Peyer's patch (tissue), 4 donors: ENCODE results near the gene MYADM.

ENCODE experiments used
- CTCF ChIP-seq, 6 experiments: fragments of 450-650 bp in 4 of 6; fragments of 200-600 bp in 2 of 6; sonication (generic) in 1 of 6; IDR thresholded peaks; one replicate each; pipeline ENCODE4 v1.5.1; 2017 to 2019; ENCODE audit warnings: antibody characterized with exemption in 6 of 6, mild to moderate bottlenecking in 3 of 6, moderate library complexity in 1 of 6
- POLR2A ChIP-seq, 2 donors: fragments of 450-650 bp; IDR thresholded peaks; one replicate each; pipeline ENCODE4 v1.5.1; 2017; ENCODE audit warnings: antibody characterized with exemption in 2 of 2, mild to moderate bottlenecking in 2 of 2, moderate library complexity in 2 of 2

GRCh38 chr19:53905787-53906186, 38.1 kb downstream of the MYADM start:
- TF ChIP-seq CTCF (IDR thresholded peaks at IDR 0.05) (no peak), POLR2A (IDR thresholded peaks at IDR 0.05) (no peak)
